22Rv1 (cell line): ENCODE data around the gene EXOC2.

ENCODE experiments used
- CTCF ChIP-seq: fragments of 450-650 bp; IDR thresholded peaks from 2 replicates; pipeline ENCODE4 v1.5.1; 2017; ENCODE audit warnings: mild to moderate bottlenecking
- ZFX ChIP-seq: fragments of 450-650 bp; IDR thresholded peaks from 2 replicates; pipeline ENCODE4 v1.6.1; 2017; ENCODE audit warnings: antibody characterized with exemption, borderline replicate concordance

DNA sequence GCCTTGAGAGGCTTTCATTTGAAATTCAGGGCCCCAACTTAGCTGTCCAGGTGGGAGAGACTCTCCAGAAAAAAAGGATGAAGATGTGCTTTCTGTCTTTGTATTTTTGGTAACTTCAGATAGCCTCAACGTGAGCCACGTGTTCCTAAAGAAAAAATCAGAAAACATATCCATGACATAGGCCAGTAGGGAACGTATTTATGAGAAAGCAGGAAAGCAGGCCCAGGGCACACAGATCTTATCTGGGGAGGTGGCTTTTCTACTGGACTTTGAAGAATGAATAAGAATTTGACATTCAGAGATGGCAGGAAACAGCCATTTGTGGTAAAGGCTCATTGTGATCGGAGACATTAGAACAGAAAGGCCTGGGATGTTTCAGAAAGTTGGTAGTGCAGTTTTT lies 21.2 kb upstream of the EXOC2 start:
- TF ChIP-seq CTCF, result no peak
- TF ChIP-seq ZFX, result no peak
